ENCODE results near the gene MCM5.
A peak's percentile ranks its signal among the peaks of the same experiment; 100 is the strongest.

The MCM5 gene

DNA sequence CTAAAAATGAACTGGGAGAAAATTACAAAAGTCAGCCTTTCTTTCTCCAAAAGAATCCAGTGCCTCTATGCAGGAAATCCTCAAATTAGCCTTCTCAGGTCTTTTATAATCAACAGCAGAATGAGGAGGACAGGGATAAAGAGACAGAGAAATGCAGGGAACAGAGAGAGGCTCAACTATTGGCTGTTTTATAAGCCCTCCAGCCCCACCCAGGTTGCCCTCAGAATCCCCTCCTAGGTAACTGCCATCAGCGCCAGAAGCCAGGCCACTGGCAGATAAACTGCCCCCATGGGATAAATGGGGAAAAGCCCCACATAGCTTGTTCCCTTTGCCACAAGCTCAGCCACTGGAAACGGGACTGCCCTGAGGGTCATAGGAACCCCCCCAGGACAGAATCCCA is 29.9 kb upstream of the MCM5 start:
- DNase-seq (ENCODE audit: extremely low read depth, low read depth) = no peak
- no peak overlapping the region for H3K4me3 ChIP-seq (replicated peaks; ENCODE audit: low read depth, low read length)

GRCh38 chr22:35373781-35374180 is 26.2 kb upstream of the MCM5 start:
- no peak for TF ChIP-seq CTCF (IDR thresholded peaks at IDR 0.05; ENCODE audit: low read depth, low read length, missing control alignments)

More for the DNA sequence above, 29.9 kb upstream of the MCM5 start:
- TF ChIP-seq CTCF (IDR thresholded peaks at IDR 0.05; ENCODE audit: low read depth, low read length, missing control alignments) = no peak

DNA sequence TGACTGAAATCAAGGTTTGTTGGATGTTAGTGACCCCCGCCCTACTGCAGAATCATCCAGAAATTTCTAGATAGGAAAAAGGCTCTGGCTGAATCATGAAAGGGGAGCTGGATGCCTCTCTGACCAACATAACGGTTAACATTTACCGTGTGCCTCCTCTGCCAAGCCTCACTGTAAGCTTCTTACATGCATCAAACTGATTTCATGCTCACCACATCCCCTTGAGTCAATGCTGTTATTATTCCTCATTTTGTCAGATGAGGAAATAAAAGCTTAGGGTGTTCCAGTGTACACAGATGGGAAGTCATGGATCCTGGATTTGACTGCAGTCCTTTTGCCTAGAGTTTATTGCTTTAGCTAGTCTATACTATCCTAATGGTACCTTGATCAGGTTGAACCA is 24.9 kb upstream of the MCM5 start:
- TF ChIP-seq CTCF (IDR thresholded peaks at IDR 0.05; ENCODE audit: low read depth, low read length, missing control alignments) = no peak
- no peak overlapping the region for H3K4me3 ChIP-seq (replicated peaks; ENCODE audit: low read depth, low read length)
- DNase-seq (ENCODE audit: extremely low read depth, low read depth) = no peak

More at GRCh38 chr22:35373781-35374180, 26.2 kb upstream of the MCM5 start:
- DNase-seq (ENCODE audit: extremely low read depth, low read depth) = no peak
- no peak overlapping the region for H3K4me3 ChIP-seq (replicated peaks; ENCODE audit: low read depth, low read length)

- no peak for DNase-seq (ENCODE audit: extremely low read depth, low read depth)
- no peak for TF ChIP-seq CTCF (IDR thresholded peaks at IDR 0.05; ENCODE audit: low read depth, low read length, missing control alignments)
- no peak overlapping the region for H3K4me3 ChIP-seq (replicated peaks; ENCODE audit: low read depth, low read length)
These were observed 24.4 kb upstream of the MCM5 start for GRCh38 chr22:35375526-35375925.

GRCh38 chr22:35376728-35377472 is 23.0 kb upstream of the MCM5 start:
- DNase-seq (ENCODE audit: extremely low read depth, low read depth) = peak; percentile 97
- no peak overlapping the region for H3K4me3 ChIP-seq (replicated peaks; ENCODE audit: low read depth, low read length)
- no peak for TF ChIP-seq CTCF (IDR thresholded peaks at IDR 0.05; ENCODE audit: low read depth, low read length, missing control alignments)

DNA sequence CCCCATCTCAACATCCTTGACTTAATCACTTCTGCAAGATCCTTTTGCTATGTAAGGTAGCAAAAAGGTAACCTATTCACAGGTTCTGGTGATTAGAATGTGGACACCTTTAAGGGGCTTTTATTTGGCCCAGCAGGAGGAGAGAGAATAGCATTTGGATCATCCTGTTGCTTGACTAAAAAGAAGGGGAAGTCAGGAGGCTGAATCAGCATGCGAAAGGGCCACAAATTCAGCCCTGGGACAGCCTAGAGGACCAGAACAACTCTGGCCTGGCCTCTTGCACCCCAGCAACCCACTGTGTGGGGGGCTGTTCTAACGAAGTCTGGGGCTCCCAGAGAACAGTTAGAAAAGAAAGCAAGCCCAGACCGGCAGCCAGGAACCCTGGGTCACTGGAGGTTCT is 22.2 kb upstream of the MCM5 start:
- H3K4me3 ChIP-seq (replicated peaks; ENCODE audit: low read depth, low read length) = no peak overlapping the region
- DNase-seq (ENCODE audit: extremely low read depth, low read depth) = no peak
- TF ChIP-seq CTCF (IDR thresholded peaks at IDR 0.05; ENCODE audit: low read depth, low read length, missing control alignments) = no peak

- no peak for TF ChIP-seq CTCF (IDR thresholded peaks at IDR 0.05; ENCODE audit: low read depth, low read length, missing control alignments)
These were observed 21.3 kb upstream of the MCM5 start for GRCh38 chr22:35378621-35379020.

More at GRCh38 chr22:35378621-35379020, 21.3 kb upstream of the MCM5 start:
- no peak for DNase-seq (ENCODE audit: extremely low read depth, low read depth)
- no peak overlapping the region for H3K4me3 ChIP-seq (replicated peaks; ENCODE audit: low read depth, low read length)

Measured in HFF-Myc (cell line).